Anterior cingulate cortex (tissue), 58 donors: ENCODE data around the gene CSTB.

Experiments
- DNase-seq, 58 donors: peaks; one replicate each; lab custom pipeline; 2025; lab: John Stamatoyannopoulos, UW

CSTB gene

GRCh38 chr21:43754948-43755781 is 20.9 kb downstream of the CSTB start:
- peak in 7 of 58 donors; percentile 10 to 54 (median 35) for DNase-seq

- DNase-seq, result no peak
Measured at GRCh38 chr21:43753439-43753799, 22.7 kb downstream of the CSTB start.

GRCh38 chr21:43752758-43753438 is 23.2 kb downstream of the CSTB start:
- no peak for DNase-seq

GRCh38 chr21:43751955-43752591 is 24.0 kb downstream of the CSTB start:
- DNase-seq, result no peak

- DNase-seq, result no peak
Measured at GRCh38 chr21:43750339-43751033, 25.6 kb downstream of the CSTB start.

GRCh38 chr21:43749651-43750262 is 26.4 kb downstream of the CSTB start:
- no peak for DNase-seq

- no peak for DNase-seq
Measured at GRCh38 chr21:43748622-43749021, 27.5 kb downstream of the CSTB start.

GRCh38 chr21:43745772-43746517 is 30.2 kb downstream of the CSTB start:
- DNase-seq, result no peak

- DNase-seq, result no peak
Measured at GRCh38 chr21:43744725-43745124, 31.4 kb downstream of the CSTB start.

- DNase-seq, result no peak
Measured at GRCh38 chr21:43743947-43744346, 32.2 kb downstream of the CSTB start.

GRCh38 chr21:43741423-43742096 is 34.5 kb downstream of the CSTB start:
- DNase-seq, result peak in 1 of 58 donors; percentile 28

GRCh38 chr21:43740497-43741156 is 35.5 kb downstream of the CSTB start:
- DNase-seq, result peak in 46 of 58 donors; percentile 16 to 87 (median 63)

- no peak for DNase-seq
Measured at GRCh38 chr21:43739621-43740435, 36.3 kb downstream of the CSTB start.

- peak in 2 of 58 donors; percentile 7 to 13 for DNase-seq
Measured at GRCh38 chr21:43737158-43737950, 38.8 kb downstream of the CSTB start.

GRCh38 chr21:43736224-43736883 is 39.8 kb downstream of the CSTB start:
- no peak for DNase-seq
